Measurements from ENCODE around the gene GALNT6. TPM values are rescaled to one million over a fixed set of nuclear protein-coding genes. Genes with fewer than 3 reads are reported as not detected.
"Not testable (repeated sequence)": the region's sequence is repeated elsewhere in the genome, so short reads cannot be mapped to it uniquely, and the experiment has no call there.

GALNT6 gene
- total RNA-seq, 1 experiment from 2014 or later, result 3.7 TPM

DNA sequence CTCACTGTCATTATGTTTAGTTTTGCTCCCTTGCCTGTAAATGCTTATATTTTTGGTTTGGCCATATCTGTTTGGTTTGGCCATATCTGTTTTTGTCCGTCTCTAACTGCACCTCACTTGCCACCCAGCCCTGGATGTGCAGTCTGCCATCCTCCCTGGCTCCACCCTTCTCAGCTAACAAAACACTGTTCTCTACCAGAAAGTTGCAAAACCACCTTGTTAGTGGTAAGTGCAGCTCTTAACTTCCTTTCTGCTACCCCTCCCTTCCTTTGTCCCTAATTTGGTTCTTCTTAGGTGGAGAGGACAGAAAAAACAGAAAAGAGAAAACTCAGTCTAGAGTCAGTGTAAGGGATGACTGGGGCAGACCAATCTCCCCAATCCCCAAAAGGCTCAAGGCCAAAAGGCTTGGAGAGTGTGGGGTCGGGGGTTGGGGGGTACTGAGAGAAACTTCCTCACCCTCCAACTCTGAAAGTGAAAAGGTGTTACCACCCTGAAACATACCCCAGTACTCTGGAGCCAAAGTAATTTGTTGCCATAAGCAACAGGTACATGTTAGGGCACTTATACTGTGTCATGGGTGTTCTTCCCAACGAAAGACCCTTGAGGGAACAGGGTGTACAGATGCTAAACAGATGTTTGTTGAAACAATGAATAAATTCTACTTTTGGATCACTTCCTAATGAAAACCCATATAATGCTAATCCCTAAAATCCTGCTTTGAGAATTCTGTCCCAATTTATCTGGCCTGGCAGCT lies 72.2 kb downstream of the GALNT6 start:
- no peak for DNase-seq (ENCODE audit: low read depth, low spot score)
- in situ Hi-C loops (cut with HindIII; ENCODE audit: low pct_unique_long_range_greater_than_20kb, low sequenced_read_pairs), result no loop called here

GRCh38 chr12:51318057-51318806 lies 73.0 kb downstream of the GALNT6 start:
- in situ Hi-C loops (cut with HindIII; ENCODE audit: low pct_unique_long_range_greater_than_20kb, low sequenced_read_pairs); DNase-seq (ENCODE audit: low read depth, low spot score): not testable (repeated sequence)

GRCh38 chr12:51311389-51311788 lies 79.8 kb downstream of the GALNT6 start:
- DNase-seq (ENCODE audit: low read depth, low spot score), result no peak
- in situ Hi-C loops (cut with HindIII; ENCODE audit: low pct_unique_long_range_greater_than_20kb, low sequenced_read_pairs), result no loop called here

DNA sequence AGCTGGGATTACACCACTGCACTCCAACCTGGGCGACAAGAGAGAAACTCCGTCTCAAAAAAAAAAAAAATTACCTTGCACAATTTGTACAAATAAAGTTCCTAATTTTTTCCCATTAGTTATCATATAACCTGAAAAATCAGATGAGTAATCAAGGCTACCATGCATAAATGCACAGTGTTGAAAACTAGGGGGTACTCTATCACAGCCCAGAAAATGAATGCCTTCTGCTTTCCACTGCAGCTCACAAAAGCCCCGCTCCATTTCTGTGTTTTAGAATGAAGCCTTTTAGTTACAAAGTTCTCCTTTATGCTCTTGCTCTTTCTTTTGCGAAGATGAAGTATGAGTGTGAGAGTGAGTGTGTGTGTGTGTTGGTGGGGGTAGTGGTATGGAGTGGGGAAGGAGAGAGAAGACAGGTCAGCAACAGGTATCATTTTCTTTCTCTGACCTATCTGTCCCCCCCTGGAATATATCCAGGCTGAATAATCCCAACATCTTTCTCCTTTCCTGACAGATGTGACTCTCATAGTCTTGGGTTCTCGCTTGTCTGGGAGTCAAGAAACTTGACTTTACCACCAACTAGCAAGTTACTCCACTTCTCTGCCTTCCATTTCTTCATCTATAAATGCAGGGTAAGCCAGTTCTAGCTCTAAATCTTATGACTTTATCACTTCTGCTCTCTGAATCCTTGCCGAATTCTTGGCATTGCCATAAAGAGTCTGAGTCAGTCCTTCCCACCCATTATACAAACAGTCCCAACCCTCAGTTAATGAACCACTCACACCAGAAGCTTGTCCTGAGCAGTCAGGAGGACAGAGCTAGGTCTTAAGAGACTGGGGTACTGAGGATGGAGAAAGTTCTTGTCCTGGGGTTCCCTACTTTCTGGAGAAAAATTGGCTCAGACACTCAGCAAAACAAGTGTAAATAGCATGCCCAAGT lies 83.3 kb downstream of the GALNT6 start:
- DNase-seq (ENCODE audit: low read depth, low spot score), result no peak
- in situ Hi-C loops (cut with HindIII; ENCODE audit: low pct_unique_long_range_greater_than_20kb, low sequenced_read_pairs), result no loop called here

GRCh38 chr12:51306507-51306906 lies 84.7 kb downstream of the GALNT6 start:
- no peak for DNase-seq (ENCODE audit: low read depth, low spot score)
- in situ Hi-C loops (cut with HindIII; ENCODE audit: low pct_unique_long_range_greater_than_20kb, low sequenced_read_pairs), result no loop called here

Other genes with a start within 250 kb of the GALNT6 start
- 11.3 and 12.1 TPM in 2 replicates for gene TFCP2, start 218.3 kb downstream of the GALNT6 start, total RNA-seq (2014; rRNA removed; shearing (Covaris generic))
- 1.5 and 3.1 TPM in 2 replicates for gene POU6F1, start 173.3 kb downstream of the GALNT6 start, total RNA-seq (2014; rRNA removed; shearing (Covaris generic))
- gene DAZAP2, start 152.6 kb downstream of the GALNT6 start, total RNA-seq (2014; rRNA removed; shearing (Covaris generic)), result 424 and 462 TPM in 2 replicates
- 1.8 and 2.3 TPM in 2 replicates for gene SMAGP, start 121.0 kb downstream of the GALNT6 start, total RNA-seq (2014; rRNA removed; shearing (Covaris generic))
- 0.08 TPM in 1 of 2 replicates, not detected in the other for gene BIN2, start 67.2 kb downstream of the GALNT6 start, total RNA-seq (2014; rRNA removed; shearing (Covaris generic))
- gene CELA1, start 44.7 kb downstream of the GALNT6 start, total RNA-seq (2014; rRNA removed; shearing (Covaris generic)), result not detected in 2 replicates
- 0.11 TPM in 1 of 2 replicates, not detected in the other for gene SLC4A8, start 33.4 kb upstream of the GALNT6 start, total RNA-seq (2014; rRNA removed; shearing (Covaris generic))
- 1.0 and 1.1 TPM in 2 replicates for gene SCN8A, start 199.8 kb upstream of the GALNT6 start, total RNA-seq (2014; rRNA removed; shearing (Covaris generic))